ENCODE results near the gene PTK6.
"Not testable (repeated sequence)": the region's sequence is repeated elsewhere in the genome, so short reads cannot be mapped to it uniquely, and the experiment has no call there.

PTK6 gene

DNA sequence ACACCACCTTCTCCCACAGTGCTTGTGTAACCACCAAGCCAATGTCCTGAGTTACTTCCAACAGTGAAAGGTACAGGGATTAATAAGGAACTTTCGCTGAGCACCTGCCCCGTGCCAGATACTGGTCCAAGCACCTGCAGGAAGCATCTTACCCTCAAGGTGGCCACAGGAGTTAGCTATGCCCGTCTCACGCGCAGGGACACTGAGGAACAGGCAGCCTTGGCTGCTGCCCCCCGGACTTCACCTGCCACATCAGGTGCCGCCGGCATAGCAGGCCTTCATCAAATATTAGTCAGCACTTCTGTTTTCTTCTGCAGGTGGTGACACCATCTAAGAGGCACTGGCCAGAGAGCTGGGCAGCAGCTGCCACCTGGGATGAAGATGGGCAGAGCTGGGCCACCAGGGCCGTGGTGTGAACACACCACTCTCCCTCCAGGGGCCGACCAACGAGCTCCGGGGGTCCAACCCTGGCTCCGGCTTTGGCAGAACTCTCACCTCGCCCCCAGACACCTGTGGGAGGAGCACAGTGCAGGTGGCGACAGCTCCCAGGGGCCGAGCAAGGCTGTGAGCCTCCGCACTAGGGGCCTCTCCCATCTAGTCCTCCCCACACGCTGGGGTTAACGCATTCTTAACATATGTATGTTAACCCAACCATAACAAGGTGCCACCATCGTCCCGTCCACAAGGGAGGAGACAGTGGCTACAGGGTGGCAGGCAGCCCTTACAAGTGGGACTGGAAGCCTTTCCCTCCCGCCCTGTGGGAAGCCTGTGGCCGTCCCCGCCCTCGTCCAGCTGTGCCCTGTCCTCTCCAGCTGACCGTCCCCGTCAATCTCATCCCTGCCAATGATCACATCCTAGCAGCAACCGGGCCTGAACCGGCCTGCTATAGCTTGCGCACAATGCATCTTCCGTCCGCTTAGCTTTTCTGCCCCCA lies 19.5 kb downstream of the PTK6 start:
- FAIRE-seq: no peak
- DNase-seq (ENCODE audit: insufficient read length, low spot score): no peak

DNA sequence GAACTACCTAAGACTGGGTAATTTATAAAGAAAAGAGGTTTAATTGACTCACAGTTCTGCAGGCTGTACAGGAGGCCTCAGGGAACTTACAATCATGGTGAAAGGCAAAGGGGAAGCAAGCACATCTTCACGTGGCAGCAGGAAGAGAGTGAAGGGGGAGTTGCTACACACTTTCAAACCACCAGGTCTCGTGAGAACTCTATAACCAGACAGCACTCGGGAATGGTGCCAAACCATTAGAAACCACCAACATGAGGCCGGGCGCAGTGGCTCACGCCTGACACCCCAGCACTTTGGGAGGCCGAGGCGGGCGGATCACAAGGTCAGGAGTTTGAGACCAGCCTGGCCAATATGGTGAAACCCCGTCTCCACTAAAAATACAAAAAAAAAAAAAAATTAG lies 22.7 kb downstream of the PTK6 start:
- DNase-seq (ENCODE audit: insufficient read length, low spot score); FAIRE-seq: not testable (repeated sequence)

DNA sequence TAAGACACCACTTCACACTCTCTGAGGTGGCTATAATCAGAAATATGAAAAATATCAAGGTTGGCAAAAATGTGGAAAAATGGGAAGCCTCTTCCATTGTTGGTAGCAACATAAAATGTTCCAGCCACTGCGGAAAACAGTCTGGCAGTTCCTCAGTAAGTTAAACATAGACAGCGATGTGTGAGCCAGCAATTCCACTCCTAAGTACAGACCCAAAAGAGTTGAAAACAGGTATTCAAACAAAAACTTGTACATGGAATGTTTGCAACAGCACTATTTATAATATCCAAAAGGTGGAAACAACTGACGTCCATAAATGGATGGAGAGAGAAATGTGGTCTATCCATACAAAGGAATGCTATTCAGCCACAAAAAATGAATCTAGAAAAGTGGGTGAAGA lies 24.0 kb downstream of the PTK6 start:
- FAIRE-seq (no peak), DNase-seq (ENCODE audit: insufficient read length, low spot score) (no peak)

DNA sequence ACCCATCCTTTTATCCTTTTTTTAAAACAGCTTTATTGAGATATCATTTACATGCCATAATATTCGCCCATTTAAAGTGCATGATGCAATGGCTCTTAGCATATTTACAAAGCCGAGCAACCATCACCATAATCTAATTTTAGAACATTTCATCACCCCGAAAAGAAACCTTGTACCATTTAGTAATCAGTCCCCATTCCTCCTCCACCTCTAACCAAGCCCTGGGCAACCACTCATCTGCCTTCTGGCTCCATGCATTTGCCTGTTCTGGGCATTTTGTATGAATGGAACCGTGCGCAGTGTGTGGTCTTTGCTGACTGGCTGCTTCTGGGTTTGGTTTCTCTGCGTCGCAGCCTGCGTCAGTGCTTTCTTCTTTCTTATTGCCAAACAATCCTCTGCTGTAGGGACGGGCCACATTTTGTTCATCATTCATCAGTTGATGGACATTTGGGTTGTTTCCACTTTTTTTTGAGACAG lies 28.1 kb downstream of the PTK6 start:
- FAIRE-seq: no peak

DNA sequence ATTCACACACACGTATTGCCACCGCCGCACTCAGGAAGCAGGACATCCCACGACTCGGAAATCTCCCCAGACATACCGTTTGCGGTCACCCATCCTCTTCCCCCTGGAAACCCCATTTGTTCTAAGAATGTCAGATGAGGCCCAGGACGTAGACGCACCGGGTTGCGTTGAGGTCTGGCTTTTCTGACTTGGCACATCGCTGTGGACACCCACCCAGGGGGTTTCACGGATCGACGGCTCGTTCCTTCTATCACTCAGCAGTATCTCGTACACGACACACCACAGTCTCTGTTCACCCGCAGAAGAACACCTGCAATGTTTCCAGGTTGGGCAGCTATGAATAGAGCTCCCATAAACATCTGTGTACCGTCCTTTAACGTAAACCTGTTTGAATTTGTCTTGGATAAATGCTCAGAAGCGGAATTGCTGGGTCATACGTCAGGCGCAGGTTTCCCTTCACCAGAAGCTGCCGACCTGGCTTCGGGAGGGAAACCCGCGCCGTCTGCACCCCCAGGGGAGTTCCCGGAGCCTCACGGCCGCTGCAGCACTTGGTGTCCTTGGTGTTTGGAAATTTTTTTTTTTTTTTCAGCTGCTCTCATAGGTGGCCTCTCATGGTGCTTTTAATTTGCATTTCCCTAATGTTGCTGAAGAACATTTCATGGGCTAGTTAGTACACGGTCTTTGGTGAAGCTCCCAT lies 29.0 kb downstream of the PTK6 start:
- FAIRE-seq (no peak), DNase-seq (ENCODE audit: insufficient read length, low spot score) (no peak)

More for the DNA sequence above, 28.1 kb downstream of the PTK6 start:
- DNase-seq (ENCODE audit: insufficient read length, low spot score): no peak

DNA sequence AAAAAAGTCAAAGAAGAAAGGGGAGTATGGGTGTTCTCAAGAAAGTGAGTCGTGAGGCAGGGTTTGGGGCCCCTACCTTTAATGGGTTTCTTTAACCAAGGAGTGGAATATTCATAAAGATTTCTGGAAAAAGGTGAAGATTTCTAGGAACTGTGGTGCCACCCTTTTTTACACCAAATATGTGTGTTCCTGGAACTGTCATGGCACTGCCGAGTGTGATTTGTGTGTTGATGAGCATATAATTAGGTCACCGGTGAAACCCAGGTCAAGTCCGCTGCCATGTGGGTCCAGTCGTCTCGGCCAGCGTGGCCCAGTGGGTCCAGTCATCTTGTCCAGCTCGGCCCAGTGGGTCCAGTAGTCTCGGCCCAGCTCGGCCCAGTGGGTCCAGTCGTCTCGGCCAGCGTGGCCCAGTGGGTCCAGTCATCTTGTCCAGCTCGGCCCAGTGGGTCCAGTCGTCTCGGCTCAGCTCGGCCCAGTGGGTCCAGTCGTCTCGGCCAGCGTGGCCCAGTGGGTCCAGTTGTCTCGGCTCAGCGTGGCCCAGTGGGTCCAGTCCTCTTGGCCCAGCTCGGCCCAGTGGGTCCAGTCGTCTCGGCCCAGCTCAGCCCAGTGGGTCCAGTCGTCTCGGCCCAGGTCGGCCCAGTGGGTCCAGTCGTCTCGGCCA lies 30.0 kb downstream of the PTK6 start:
- no peak for FAIRE-seq

DNA sequence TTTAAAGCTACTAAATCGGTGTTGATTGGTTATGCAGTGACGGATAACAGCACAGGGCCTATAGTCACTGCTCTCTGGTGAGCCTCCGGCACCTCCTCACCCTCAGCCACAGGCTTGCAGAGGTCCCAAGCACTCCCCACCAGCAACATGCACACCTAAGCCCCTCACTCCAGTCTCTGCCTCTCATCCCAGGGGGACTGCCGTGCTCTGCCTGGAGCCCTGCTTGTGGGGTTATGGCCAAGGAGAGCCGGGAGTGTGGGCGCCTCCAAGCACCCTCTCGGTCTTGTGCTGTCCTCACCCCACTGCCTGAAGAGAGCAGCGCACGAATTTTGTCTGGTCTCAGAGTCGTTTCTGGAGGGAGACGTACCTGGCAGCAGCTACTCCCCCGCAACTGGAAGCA lies 31.5 kb downstream of the PTK6 start:
- no peak for FAIRE-seq

More for the DNA sequence above, 30.0 kb downstream of the PTK6 start:
- no peak for DNase-seq (ENCODE audit: insufficient read length, low spot score)

DNA sequence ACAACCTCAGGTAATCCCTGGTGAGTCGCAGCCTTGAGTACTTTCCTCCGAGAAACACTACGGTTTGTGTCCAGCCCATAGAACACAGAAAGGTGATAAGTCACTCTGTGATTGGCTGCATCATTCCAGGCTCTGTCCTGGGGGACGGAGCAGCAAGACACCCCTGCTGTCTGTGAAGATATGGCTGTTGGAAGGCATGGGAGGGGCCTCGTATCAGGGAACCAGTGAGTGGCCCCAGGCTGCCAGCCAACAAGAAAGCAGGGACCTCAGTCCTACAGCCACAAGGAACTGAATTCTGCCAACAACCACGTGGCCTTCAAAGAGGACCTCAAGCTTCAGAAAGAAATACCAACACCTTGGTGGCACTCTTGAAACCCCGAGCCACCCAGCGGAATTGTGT lies 31.9 kb downstream of the PTK6 start:
- FAIRE-seq (no peak), DNase-seq (ENCODE audit: insufficient read length, low spot score) (no peak)

More for the DNA sequence above, 31.5 kb downstream of the PTK6 start:
- DNase-seq (ENCODE audit: insufficient read length, low spot score): no peak

DNA sequence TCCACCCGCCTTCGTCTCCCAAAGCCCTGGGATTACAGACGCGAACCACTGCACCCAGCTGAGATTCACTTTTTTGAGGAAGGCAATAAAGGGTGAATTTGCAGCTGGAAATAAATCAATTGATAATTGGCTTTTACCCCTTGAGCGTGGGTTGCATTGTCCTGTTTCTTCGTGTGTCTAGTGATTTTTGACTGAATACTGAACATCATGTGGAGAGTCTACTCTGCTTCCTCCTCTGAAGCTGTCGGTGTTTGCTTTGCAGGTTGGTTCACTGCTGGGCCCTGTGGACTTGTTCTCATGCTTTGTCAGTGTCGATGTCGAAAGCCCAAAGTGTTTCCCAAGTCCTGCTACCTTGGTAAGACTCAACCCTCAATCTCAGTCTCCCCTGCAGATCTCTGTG lies 32.5 kb downstream of the PTK6 start:
- DNase-seq (ENCODE audit: insufficient read length, low spot score): no peak
- no peak for FAIRE-seq

DNA sequence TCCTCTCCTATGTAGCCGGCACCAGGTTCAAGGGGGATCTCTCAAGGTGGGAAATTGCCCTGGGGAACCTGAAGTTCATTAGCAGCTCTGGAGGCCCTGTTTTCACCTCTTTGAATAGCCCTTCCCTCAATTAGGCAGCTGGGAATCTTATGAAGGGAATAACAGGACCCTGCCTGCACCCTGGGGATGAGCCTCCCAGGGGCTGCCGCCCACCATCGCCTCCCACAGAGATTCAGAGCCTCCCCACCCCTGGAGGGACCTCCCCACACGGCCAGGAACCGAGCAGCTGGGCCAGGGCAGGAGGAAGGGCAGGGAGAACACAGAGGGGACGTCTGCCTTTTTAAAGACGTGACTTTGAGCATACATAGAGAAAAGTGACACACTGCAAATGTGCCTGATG lies 33.7 kb downstream of the PTK6 start:
- no peak for FAIRE-seq
- DNase-seq (ENCODE audit: insufficient read length, low spot score): no peak

DNA sequence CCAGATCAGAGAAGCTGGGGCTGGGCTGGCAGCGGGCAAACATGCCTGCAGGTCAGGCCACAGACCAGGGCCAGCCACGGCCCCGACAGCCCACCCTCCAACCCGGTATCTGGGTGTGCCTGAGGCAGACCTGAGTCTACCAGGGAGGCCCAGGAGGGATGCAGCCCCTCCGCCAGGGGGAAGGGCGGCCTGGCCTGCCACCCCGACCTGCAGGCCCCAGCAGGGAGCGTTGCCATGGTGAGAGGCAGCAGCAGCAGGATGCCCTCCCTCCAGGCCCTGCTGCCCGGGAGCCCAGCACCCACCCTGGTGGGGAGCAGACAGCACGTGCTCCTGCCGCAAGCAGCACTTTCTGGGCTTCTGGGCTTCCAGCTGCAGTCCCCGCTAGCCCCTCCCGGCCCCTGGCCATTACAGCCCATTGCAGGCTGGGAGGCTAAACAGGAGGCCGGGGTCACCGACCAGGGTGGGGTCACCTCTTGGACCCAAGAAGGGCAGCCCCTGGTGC lies 34.5 kb downstream of the PTK6 start:
- no peak for FAIRE-seq
- DNase-seq (ENCODE audit: insufficient read length, low spot score): no peak

DNA sequence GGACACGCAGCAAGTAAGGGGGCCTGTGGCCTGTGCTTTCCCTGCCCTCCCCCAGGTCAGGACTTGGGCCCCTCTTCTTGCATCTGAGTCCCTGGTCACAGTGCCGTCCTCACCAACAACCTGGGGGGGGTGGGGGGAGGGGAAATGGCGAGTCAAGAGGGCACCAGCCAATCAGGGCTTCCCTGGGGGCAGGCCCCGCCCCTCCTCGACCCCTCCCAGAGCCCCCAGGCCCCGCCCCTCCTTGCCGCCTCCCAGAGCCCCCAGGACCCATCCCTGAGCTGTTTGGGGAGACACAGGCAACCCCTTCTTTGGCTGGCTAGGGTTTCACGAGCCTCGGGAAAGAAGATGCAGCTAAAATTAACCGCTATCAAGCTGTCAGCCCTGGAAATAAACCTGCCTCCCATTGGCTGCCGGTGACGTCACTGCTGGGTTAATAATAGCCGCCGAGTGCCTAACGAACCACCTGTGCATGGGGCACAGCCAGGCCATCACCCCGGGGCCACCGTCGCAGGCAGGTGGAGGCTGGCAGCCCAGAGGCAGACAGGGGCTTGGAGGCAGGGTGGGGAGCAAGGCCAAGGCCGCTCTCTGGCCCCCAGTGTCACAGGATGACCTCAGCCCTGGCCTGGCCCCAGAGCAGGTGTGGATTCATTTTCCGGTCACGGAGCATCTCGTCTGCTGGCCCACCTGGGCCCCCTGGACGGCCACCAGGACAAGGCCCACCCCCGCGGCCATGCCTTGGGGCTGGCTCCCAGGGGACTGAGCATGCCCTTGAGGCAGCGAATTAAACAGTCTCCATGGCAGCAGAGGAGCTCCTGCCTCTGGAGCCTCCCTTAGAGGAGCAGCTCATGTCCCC lies 35.1 kb downstream of the PTK6 start:
- no peak for DNase-seq (ENCODE audit: insufficient read length, low spot score)
- FAIRE-seq: no peak

DNA sequence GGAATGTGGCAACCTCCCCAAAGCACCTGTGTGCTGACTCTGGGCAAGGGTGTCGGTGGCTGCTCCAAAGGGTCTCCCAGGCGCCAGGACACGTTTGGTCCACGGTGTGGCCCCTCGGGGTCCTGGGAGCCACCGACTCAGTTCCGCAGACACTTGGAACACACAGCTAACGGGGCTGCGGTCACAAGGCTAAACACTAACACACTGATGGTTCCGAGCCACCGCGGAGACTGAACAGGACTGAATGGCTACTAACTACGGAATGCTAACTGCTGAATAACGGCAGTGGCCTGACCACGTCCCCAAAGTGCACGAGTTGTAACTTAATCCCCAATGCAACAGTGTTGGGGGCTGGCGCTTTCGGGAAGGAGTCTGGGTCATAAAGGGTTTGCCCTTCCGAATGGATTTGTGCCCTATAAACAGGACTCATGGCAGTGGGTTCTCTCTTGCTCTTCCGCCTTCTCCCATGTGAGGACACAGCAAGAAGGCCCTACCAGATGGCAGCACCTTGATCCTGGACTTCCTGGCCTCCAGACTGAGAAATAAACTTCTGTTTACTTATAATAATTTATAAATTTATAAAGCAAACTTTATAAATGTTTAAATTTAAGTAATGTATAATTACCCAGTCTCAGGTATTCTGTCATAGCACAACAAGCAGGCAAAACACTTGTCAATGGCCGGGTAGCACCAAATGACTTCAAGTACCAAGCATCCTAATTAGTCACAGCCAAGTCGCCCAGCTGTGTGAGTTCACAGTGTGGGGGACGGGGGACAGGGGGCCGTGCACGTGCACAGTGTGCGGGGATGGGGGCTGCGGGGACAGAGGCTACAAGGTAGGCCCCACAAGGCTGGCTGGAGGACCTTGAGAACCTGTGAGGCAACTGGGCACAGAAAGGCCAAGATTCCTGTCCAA lies 36.0 kb downstream of the PTK6 start:
- no peak for FAIRE-seq
- no peak for DNase-seq (ENCODE audit: insufficient read length, low spot score)

DNA sequence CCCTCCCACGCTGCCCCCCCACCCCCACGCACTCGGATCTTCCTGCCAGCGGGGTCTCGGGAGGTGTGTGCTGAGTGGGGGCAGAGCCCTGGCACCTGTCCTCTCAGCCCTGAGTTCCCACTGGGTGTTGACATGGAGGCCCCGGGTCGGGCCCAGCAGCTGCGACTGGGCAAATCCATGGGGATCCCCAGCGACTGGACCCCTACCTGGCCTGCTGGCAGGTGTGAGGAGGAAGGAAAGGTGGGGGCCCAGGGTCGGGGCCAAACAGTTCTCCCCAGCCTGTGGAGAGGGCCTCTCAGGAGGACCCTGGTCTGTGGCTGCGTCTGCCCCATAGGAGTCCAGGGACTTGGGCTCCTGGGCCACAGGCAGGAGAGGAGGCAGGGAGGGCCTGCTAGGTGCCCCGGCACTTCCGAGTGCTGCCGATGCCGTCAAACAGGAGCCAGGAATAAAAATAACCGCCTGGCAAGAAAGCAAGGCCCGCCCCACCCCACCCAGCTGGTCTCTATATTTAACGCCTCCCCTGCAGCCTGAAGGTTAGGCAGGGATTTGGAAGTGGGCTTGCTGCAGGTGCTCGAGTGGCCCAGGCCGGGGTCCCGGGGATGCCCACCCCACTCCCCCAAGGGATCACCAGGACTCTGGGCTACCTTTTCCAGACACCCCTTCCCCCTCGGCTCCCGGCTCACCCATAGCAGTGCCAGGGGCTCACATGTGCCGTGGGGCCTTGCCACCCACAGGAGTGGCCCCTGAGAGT lies 36.9 kb downstream of the PTK6 start:
- DNase-seq (ENCODE audit: insufficient read length, low spot score) (no peak), FAIRE-seq (no peak)

DNA sequence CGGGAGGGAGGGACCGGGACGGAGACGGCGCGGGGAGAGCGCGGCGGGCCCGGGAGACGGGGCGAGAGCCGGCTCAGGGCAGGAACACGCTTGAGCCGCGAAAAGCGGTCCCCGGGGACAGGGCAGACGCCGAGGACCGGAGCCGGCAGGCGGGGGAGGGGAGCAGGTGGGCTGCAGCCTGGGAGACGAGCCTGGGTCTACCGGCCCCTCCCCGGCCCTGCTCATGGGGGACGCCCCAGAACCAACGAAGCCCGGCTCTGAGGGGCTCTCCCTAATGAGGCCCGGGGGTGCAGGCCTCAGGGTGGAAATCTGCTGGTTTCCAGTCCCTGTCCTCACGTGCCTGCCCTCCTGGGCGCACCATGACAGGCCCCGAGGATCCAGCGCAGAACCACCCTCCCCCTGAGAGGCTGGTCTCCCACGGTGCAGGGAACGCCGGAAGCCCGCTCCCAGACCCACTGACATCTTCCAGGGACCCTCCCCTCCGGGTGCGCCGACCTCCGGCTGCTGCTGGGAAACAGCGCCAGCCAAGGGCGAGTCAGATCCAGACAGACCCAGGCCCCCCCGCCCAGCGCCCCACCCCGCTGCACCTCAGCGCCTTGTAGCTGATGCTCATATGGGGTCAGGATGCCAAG lies 37.7 kb downstream of the PTK6 start:
- FAIRE-seq (no peak), DNase-seq (ENCODE audit: insufficient read length, low spot score) (no peak)

DNA sequence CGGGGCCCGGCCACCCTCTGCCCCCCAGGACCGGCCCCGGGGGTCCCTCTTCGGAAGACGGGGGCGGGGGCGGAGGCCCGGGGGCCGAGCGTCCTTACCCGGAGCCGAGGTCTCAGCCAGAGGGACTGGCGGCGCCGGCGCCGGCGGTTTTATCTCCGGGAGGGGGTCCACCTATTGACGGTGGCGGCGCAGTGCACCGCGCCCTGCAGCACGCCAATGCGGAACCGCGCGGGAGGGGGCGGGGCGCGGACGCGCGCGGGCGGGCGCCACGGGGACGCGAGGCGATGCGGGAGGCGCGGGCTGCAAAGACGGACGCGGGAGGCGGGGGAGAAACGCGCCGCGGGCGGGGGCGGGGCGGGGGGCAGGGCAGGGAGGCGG lies 38.2 kb downstream of the PTK6 start, which contains the start of gene EEF1A2:
Gene EEF1A2 (minus strand): TSS at position 124 of the 378 bp plus-strand sequence. CDS start 1,320 bp downstream, outside the sequence.
- DNase-seq (ENCODE audit: insufficient read length, low spot score) (no peak), FAIRE-seq (no peak)

DNA sequence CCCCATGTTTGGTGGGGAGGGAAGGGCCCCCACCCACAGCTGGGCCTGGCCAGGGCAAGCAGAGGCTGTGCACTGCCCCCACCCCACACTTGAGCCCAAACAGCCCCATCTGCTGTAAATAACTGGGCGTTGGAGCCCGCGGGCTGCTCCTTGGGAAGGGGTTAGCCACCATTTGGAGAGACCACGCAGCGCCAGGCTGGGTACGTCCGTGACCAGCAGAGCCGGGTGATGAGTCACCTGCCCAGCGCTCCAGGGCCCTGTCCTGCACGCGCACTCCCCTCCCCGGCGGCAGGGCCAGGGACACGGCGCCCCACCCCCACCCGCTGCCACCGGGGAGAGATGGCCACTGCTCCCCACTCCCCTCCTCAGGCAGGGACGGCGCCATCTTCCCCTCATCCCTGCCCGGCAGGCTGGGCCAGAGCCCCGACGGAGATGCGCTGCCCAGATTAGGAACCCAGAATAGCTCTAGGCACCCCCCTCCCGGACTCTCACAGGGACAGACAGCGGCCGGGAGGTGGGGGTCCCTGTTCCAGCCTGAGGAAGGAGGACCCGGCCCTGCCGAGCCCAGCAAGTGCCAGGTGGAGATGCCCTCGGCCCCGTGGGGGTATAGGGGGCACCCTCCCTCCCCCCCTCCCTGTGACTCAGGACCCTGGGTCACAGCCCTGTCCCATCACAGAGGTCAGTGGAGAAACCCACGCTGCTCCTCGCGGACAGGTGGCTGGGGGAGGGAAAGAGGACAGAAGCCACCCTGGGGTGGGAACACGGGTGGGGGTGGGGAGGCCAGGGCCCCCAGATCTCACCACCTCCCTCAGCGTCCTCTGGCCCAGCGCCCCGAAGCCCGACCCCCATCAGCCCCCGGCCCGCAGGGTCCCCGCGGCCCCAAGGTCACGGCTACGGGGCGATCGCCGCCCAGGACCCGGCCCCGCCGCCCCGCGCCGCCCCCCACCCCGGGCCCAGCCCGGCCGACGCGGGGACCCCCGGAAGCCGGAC lies 38.9 kb downstream of the PTK6 start:
- DNase-seq (ENCODE audit: insufficient read length, low spot score): no peak
- no peak for FAIRE-seq
